Suprapubic skin (tissue), 4 donors: ENCODE data around the gene HIRA. TPM values are rescaled to one million over a fixed set of nuclear protein-coding genes. Genes with fewer than 3 reads are reported as not detected.
A peak's percentile ranks its signal among the peaks of the same experiment; 100 is the strongest.
"Not testable (repeated sequence)": the region's sequence is repeated elsewhere in the genome, so short reads cannot be mapped to it uniquely, and the experiment has no call there.

Source experiments
- DNase-seq, 2 donors: peaks; one replicate each; pipeline ENCODE4 v3.0.0-alpha.2; 2019; ENCODE audit warnings: low spot score in 2 of 2
- H3K27ac ChIP-seq: fragments of 200-600 bp; sonication (generic); one replicate; pipeline ENCODE4 v1.5.1; 2019
- H3K27me3 ChIP-seq: fragments of 200-600 bp; sonication (generic); one replicate; pipeline ENCODE4 v1.5.1; 2019
- H3K36me3 ChIP-seq: fragments of 200-600 bp; sonication (generic); one replicate; pipeline ENCODE4 v1.5.1; 2019
- H3K4me1 ChIP-seq: fragments of 200-600 bp; sonication (generic); one replicate; pipeline ENCODE4 v1.5.1; 2019
- H3K4me3 ChIP-seq: fragments of 200-600 bp; sonication (generic); one replicate; pipeline ENCODE4 v1.5.1; 2019; ENCODE audit warnings: mild to moderate bottlenecking
- H3K9me3 ChIP-seq: fragments of 200-600 bp; sonication (generic); one replicate; pipeline ENCODE4 v1.5.1; 2019
- EP300 ChIP-seq: sonication (generic); formaldehyde crosslinking; IDR thresholded peaks from one replicate; pipeline ENCODE4 v1.6.1; 2017; ENCODE audit warnings: antibody characterized with exemption
- POLR2A ChIP-seq, 2 donors: fragments of 450-650 bp; IDR thresholded peaks; one replicate each; pipeline ENCODE4 v1.6.1; 2017; ENCODE audit warnings: antibody characterized with exemption in 2 of 2, mild to moderate bottlenecking in 2 of 2, moderate library complexity in 2 of 2
- POLR2AphosphoS5 ChIP-seq, 3 donors: sonication (generic); formaldehyde crosslinking; IDR thresholded peaks; one replicate each; pipeline ENCODE4 v1.6.1; 2017; ENCODE audit warnings: antibody characterized with exemption in 3 of 3
- WGBS: methylation state at CpG from one replicate; pipeline ENCODE4 v1.1.5; 2018; 5-methylcytosine and 5-hydroxymethylcytosine counted together
- total RNA-seq, 4 donors: library from RNA; depleted of rRNA; stranded (reverse); fragments of >200 nt; gene quantifications; one replicate each; pipeline ENCODE4 v1.1.0, GENCODE V29; 2016
- TF ChIP-seq, protein P1 (sequence below), 2 donors: fragments of 200-600 bp in 1 of 2; fragments of 450-650 bp in 1 of 2; sonication (generic) in 1 of 2; IDR thresholded peaks; one replicate each; pipeline ENCODE4 v1.5.1; 2016 to 2019; ENCODE audit warnings: antibody characterized with exemption in 2 of 2, mild to moderate bottlenecking in 1 of 2, moderate library complexity in 1 of 2

Gene HIRA
- total RNA-seq, 4 donors from 2014 or later: 17.7 to 25.1 (median 22.5) TPM

DNA sequence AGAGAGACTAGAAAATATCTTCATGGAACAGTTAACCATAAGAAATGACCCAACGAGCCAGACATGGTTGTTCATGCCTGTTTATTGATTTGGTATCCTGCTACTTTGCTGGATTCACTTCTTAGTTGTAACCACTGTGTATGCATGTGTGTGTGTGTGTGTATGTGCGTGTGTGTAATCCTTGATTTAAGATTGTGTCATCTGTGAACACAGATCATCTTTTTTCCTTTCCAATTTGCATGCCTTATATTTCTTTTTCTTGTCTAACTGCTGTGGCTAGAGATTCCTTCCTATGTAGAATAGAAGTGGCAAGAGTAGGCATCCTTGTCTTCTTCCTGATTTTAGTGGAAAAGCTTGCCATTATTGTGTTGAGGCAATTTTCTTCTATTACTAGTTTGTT lies 123.7 kb downstream of the HIRA start:
- WGBS: 82% methylated on average over 2 of the region's 2 CpGs
- Histone ChIP-seq H3K27ac (no peak overlapping the region), H3K9me3 (no peaks in the 10 kb centered on the region), H3K4me3 (no peak overlapping the region), H3K4me1 (no peaks in the 10 kb centered on the region), H3K27me3 (no peaks in the 10 kb centered on the region), H3K36me3 (no peaks in the 10 kb centered on the region)
- TF ChIP-seq POLR2AphosphoS5 (IDR thresholded peaks at IDR 0.05) (no peak), EP300 (no peak), POLR2A (IDR thresholded peaks at IDR 0.05) (no peak)
- TF ChIP-seq, protein P1, sequence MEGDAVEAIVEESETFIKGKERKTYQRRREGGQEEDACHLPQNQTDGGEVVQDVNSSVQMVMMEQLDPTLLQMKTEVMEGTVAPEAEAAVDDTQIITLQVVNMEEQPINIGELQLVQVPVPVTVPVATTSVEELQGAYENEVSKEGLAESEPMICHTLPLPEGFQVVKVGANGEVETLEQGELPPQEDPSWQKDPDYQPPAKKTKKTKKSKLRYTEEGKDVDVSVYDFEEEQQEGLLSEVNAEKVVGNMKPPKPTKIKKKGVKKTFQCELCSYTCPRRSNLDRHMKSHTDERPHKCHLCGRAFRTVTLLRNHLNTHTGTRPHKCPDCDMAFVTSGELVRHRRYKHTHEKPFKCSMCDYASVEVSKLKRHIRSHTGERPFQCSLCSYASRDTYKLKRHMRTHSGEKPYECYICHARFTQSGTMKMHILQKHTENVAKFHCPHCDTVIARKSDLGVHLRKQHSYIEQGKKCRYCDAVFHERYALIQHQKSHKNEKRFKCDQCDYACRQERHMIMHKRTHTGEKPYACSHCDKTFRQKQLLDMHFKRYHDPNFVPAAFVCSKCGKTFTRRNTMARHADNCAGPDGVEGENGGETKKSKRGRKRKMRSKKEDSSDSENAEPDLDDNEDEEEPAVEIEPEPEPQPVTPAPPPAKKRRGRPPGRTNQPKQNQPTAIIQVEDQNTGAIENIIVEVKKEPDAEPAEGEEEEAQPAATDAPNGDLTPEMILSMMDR (IDR thresholded peaks at IDR 0.05): no peak
- no peak for DNase-seq

DNA sequence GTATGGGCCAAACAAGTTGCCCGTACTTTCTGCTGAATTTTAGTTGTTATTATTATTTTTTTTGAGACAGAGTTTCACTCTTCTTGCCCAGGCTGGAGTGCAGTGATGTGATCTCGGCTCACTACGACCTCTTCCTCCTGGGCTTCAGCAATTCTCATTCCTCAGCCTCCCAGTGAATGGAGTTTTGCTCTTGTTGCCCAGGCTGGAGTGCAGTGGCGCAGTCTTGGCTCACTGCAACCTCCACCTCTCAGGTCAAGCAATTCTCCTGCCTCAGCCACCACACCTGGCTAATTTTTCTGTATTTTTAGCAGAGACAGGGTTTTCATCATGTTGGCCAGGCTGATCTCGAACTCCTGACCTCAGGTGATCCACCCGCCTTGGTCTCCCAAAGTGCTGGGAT lies 125.0 kb downstream of the HIRA start:
- not testable (repeated sequence) for H3K4me1 ChIP-seq, H3K27me3 ChIP-seq, H3K4me3 ChIP-seq, H3K27ac ChIP-seq, DNase-seq, H3K9me3 ChIP-seq, H3K36me3 ChIP-seq
- 85% methylated on average over 6 of the region's 6 CpGs for WGBS

DNA sequence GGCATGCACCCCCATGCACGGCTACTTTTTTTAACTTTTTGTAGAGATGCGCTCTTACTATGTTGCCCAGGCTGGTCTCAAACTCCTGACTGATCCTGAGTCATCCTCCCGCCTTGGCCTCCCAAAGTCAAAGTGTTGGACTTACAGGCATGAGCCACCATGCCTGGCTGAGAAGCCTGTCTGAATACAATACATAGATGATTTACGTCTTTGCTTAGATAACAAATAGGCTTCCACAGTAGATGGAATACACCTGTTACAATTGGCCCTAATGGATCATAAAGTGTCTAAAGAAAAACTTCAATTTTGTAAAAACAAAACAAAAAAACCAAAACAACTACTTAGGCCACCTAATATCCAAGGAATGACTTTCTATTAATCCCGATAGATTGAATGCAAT lies 127.0 kb downstream of the HIRA start:
- WGBS: 95% methylated on average over 5 of the region's 5 CpGs
- Histone ChIP-seq H3K27me3 (no peaks in the 10 kb centered on the region), H3K4me1 (no peaks in the 10 kb centered on the region), H3K36me3 (no peaks in the 10 kb centered on the region), H3K9me3 (no peaks in the 10 kb centered on the region), H3K4me3 (no peak overlapping the region), H3K27ac (no peak overlapping the region)
- DNase-seq: no peak
- TF ChIP-seq EP300 (no peak), POLR2AphosphoS5 (IDR thresholded peaks at IDR 0.05) (no peak), POLR2A (IDR thresholded peaks at IDR 0.05) (no peak)
- TF ChIP-seq, protein P1 (IDR thresholded peaks at IDR 0.05): no peak

DNA sequence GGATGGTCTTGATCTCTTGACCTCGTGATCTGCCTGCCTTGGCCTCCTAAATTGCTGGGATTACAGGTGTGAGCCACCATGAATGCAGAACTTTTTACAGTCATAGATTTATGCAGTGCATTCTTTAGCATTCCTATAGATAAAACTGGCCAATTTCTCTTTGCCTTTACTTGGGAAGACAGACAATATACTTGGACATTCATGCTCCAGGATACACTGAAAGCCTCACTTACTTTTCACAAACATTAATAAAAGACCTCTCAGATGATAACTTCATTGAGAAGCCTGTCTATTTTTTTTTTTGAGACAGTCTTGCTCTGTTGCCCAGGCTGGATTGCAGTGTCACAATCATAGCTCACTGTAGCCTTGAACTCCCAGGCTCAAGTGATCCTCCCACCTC lies 127.7 kb downstream of the HIRA start:
- 73% methylated on average over 1 of the region's 1 CpG for WGBS
- no peaks in the 10 kb centered on the region for H3K4me1 ChIP-seq
- DNase-seq: no peak
- TF ChIP-seq, protein P1 (IDR thresholded peaks at IDR 0.05): no peak
- TF ChIP-seq POLR2AphosphoS5 (IDR thresholded peaks at IDR 0.05) (no peak), POLR2A (IDR thresholded peaks at IDR 0.05) (no peak), EP300 (no peak)
- H3K9me3 ChIP-seq: no peaks in the 10 kb centered on the region
- H3K27me3 ChIP-seq: no peaks in the 10 kb centered on the region
- H3K27ac ChIP-seq: no peak overlapping the region
- no peak overlapping the region for H3K4me3 ChIP-seq
- H3K36me3 ChIP-seq: no peaks in the 10 kb centered on the region

DNA sequence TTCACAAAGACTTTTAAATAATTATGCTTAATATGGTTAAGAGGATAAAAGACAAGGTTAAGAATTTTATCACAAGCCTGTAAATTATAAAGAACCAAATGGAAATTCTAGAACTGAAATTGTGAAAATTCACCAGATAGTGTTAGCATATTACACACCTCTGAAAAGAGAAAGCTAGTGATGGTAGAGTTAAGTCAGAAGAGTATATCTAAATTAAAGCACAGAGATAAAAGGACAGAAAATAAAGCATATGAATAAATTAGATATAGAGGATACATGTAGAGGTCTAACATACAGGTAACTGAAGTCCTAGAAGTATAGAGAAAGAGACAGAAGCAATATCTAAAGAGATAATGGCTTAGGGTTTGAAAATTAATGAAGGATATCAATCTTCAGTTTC lies 135.8 kb downstream of the HIRA start:
- Histone ChIP-seq H3K27me3 (no peaks in the 10 kb centered on the region), H3K27ac (no peak overlapping the region), H3K4me1 (peaks cover 18% of the 10 kb centered on the region), H3K9me3 (no peaks in the 10 kb centered on the region), H3K36me3 (no peaks in the 10 kb centered on the region), H3K4me3 (no peak overlapping the region)
- TF ChIP-seq, protein P1 (IDR thresholded peaks at IDR 0.05): no peak
- TF ChIP-seq POLR2AphosphoS5 (IDR thresholded peaks at IDR 0.05): no peak
- DNase-seq: no peak

DNA sequence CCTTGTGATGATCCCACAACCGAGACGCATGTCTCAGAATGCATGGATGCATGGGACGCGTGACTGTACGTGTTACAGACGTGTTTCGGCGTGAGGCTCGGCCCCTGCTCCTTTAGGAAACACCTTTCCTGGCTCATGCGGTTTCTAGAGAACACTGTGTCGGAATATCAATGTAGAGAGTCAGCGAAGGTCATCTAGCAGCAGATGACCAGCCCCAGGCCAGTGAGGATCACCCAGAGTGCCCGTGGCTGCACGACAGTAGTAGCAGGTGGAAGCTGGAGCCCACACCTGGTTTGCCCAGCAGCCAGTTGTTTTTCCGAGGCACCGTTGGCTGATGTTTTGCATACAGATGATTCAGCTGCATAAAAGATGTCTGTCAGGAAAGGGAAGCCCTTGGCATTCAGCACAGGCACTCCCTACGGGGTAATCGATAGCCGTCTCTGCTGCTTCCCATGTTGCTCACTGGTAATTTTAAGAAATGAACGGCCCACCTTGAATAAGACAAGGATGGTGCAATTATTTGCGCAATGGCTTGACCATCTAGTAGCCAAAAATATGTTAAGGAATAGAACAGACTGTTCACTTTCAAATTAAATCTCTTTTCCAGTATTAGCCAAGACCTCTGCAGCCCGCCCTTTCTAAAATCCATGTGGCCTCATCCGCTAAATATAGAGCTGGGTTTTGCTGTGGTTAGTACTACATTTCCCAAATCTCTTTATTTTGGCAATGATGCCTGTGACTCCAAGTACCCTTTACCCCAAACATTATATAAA lies 138.9 kb downstream of the HIRA start:
- peak overlapping the region; percentile 99 for H3K4me3 ChIP-seq
- H3K27me3 ChIP-seq: no peaks in the 10 kb centered on the region
- no peaks in the 10 kb centered on the region for H3K36me3 ChIP-seq
- peaks cover 34% of the 10 kb centered on the region for H3K4me1 ChIP-seq
- peak overlapping the region; percentile 77 for H3K27ac ChIP-seq
- H3K9me3 ChIP-seq: no peaks in the 10 kb centered on the region
- peak in 1 of 2 donors; percentile 67 for DNase-seq
- WGBS: 41% methylated on average over 23 of the region's 23 CpGs
- no peak for TF ChIP-seq POLR2A (IDR thresholded peaks at IDR 0.05)
- TF ChIP-seq POLR2AphosphoS5 (IDR thresholded peaks at IDR 0.05): peak in 1 of 3 donors; percentile 44
